GM19351 (cell line): ENCODE results near the gene MTMR2.

ENCODE experiments used
- ATAC-seq: cut with Tn5 transposase; IDR thresholded peaks from one replicate; pipeline ENCODE4 v1.9.1; 2021; ENCODE audit warnings: mild to moderate bottlenecking, moderate library complexity; ENCODE audit not compliant: unreplicated experiment

Gene MTMR2

GRCh38 chr11:95918720-95919119, 5.2 kb downstream of the MTMR2 start:
- ATAC-seq, result no peak

GRCh38 chr11:95918056-95918455, 5.9 kb downstream of the MTMR2 start:
- ATAC-seq, result no peak

DNA sequence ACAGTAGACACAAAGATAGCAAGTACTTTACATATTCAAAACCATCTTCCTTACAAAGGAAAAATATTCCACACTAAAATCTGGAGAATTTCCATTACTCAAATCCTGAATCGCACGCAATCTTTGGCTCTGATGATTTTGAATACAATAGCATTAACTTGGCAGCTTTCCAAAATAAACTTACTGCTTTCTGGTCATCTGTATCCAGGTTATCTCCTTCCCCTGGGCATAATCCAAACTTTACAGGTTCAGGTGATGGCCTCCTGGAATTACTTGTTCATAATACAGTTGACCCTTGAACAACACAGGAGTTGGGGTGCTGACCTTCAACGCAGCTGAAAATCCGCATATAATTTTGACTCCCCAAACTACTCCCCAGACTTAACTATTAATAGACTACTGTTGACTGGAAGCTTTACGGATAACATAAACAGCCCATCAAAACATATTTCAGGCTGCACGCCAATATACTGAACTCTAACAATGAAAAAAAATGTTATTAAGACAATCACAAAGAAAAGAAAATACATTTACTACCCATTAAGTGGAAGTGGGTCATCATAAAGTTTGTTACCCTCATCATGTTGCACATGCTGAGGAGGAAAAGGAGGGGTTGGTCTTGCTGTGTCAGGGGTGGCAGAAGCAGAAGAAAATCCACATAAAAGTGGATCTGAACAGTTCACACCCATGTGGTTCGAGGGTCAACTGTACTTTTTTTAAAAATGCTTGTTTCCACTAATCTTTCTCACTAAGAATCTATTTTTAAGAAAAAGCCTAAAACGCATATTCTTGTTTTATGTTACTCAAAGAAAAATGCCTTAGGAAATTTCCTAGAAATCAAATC, 6.5 kb downstream of the MTMR2 start:
- ATAC-seq, result no peak

GRCh38 chr11:95916049-95916448, 7.9 kb downstream of the MTMR2 start:
- ATAC-seq, result no peak

- ATAC-seq, result no peak
These were observed 8.9 kb downstream of the MTMR2 start for GRCh38 chr11:95915051-95915450.

DNA sequence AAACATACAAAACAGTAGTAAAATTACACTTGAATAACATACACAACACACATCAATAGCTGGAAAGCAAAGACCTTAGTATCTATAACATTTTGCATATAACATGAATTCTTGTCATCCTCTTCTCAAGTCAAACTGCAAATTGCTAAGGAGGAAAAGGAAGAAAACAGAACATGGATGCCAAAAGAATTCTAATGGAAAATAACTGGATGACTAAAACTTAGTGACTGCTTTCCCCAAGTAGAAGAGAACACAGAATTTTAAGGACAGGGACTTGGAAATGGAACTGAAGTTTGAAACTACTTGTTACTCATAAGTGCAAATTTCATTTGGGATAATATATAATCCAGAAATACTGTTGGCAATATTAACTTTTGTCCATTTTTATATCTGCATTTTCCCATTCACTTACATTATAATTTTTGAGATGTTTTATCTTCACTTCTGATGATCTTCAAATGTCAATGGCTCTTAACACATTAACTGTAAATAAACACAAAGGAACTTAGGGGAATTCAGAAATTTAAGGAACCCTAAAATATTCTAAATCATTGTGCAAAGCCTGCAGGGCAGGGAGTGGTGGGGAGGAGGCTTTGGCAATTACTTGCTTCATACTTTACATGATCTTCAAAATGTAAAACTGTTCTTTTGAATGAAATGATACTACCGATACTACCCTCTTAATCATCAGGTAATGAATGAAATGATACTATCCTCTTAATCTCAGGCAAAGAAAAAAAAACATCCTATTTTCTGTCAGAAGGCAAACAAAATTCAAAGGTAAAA, 9.9 kb downstream of the MTMR2 start:
- ATAC-seq, result no peak

GRCh38 chr11:95912902-95913560, 10.9 kb downstream of the MTMR2 start:
- ATAC-seq, result no peak

DNA sequence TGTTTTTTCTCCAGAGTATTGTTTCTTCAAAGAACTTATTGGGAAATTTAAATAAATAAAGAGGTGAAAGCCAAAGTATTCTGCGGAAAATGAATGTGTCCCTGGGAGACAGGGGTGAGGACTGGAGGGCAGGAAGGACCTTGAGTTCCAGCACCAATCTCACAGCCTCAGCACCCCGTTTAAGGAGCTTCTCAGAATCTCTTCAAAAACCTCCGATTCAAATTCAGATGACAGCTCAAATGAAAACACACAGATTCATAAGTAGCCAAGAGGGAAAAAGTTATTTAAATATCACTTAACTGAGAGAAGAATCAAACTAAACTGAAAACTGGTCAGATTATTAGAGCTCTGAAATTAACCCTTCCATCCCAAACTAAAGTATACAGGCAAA, 12.5 kb downstream of the MTMR2 start:
- ATAC-seq, result no peak

GRCh38 chr11:95910638-95911368, 13.1 kb downstream of the MTMR2 start:
- no peak for ATAC-seq

GRCh38 chr11:95908826-95909225, 15.1 kb downstream of the MTMR2 start:
- ATAC-seq, result no peak

DNA sequence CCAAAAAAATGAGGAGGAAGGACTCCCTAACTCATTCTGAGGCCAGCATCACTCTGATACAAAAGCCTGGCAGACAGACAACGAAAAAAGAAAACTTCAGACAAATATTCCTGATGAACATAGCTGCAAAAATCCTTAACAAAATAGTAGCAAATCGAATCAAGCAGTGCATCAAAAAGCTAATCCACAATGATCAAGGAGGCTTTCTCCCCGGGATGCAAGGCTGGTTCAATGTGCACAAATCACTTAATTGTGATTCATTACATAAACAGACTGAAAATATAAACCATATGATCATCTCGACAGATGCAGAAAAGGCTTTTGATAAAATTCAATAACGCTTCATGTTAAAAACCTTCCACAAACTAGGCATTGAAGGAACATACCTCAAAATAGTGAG, 16.4 kb downstream of the MTMR2 start:
- no peak for ATAC-seq

- no peak for ATAC-seq
These were observed 19.8 kb downstream of the MTMR2 start for GRCh38 chr11:95904009-95904650.

- no peak for ATAC-seq
These were observed 25.1 kb downstream of the MTMR2 start for GRCh38 chr11:95898782-95899181.

DNA sequence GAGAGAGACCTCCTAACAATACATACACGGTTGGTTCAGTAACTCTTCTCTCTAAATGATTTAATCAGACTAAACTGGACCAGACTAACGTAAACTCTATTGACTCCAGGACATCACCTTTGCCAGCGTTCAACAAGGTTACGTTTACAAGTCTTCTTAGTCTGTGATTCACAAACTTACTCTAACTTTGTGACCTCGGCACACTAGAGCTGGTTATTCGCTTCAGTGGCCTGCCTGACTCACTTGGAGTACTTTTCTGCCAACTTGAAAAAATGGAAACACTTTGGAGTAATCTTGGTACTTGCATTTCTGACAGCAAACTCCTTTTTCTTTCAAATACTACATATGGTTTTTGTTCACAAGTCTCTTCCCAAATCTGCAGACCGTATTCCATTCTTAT, 26.2 kb downstream of the MTMR2 start:
- ATAC-seq, result no peak

- no peak for ATAC-seq
These were observed 28.1 kb downstream of the MTMR2 start for GRCh38 chr11:95895815-95896214.

DNA sequence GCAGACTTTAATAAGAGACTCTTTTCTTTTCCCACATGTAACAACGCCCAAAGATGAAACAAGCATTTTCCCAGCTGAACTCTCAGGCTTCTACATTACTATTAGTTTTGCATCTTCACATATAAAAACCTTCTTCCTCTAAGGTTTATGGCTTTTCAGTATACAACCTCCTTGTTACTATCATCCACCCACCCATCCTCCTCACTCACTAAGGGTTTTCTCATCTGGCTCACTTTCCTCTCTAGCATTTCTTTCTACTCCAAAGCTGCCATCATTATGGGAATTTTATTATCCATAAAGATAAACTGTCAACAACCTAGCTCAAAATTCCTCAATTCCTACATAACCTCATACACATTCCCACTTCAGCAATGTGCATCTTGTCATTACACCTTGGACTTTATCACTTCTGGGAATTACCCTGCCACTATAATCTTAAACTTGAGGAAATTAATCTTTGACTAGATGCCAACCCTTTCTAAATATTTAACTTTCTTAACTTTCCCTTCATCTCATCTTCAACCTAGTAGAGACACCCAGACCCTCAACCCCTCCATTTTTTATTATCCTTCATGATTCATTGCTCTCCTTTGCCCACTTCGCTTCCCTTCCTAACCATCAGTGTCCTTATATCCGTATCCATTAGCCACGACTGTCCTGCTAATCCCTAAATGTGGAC, 30.9 kb downstream of the MTMR2 start:
- no peak for ATAC-seq

DNA sequence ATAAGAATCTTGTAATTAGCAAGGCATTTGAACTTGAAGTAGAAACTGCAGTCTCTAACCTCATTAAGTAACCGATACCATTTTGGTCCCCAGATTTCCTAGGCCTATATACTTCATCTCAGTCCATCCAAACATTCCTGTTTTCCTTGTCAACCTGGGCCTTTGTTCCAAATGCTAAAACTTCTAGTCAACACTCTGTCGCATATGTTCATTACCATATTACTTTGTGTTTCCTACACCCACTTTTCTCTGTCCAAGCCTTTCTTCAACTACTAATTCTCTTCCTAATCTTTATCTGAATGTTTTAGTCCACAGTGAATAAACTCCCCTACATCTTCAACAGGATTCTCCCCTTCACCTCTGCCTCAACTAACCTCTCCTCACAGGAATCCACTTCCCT, 31.4 kb downstream of the MTMR2 start:
- ATAC-seq, result no peak

- no peak for ATAC-seq
These were observed 32.3 kb downstream of the MTMR2 start for GRCh38 chr11:95891423-95892170.

DNA sequence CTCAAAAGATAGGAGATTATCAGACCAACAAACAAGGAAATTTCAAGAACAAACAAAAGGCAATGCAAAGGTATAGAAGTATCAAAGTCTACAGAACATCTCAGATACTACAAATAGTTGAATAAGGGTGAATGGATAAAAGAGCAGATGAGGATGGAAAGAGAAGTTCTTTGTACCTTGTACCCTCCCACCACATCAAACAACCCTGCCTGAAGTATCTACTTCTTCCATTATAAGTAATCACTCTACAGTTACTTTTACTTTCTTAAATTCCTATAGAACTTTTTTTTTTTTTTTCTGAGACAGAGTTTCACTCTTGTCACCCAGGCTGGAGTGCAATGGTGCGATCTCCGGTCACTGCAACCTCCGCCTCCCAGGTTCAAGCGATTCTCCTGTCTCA, 35.1 kb downstream of the MTMR2 start:
- no peak for ATAC-seq
